ENCODE results near the gene RAPGEF1. TPM values are rescaled to one million over a fixed set of nuclear protein-coding genes. Genes with fewer than 3 reads are reported as not detected.

RAPGEF1 gene
- total and polyA plus RNA-seq, 9 of the 15 experiments (the other 6 are each of a cell fraction or from before 2014, with no cell fraction given) = 0.06 to 44.1 (median 19.9) TPM

- DNase-seq (ENCODE audit: extremely low read depth in 1 of 4, low spot score in 3 of 4) (no peak), ATAC-seq (no peak), FAIRE-seq (no peak)
- ChIA-PET CTCF (ENCODE audit: low intra/inter-chr PET ratio) (no interaction called here), POLR2A (no interaction called here)
- Histone ChIP-seq H3K9me1 (ENCODE audit: control insufficient read depth, insufficient read depth, low read length) (no peaks in the 10 kb centered on the region), H3K4me3 (no peak overlapping the region), H3K4me2 (ENCODE audit: insufficient read depth, low read length) (no peak overlapping the region), H4K20me1 (replicated peaks; ENCODE audit: control insufficient read depth, insufficient read depth, low read length) (no peaks in the 10 kb centered on the region), H2AFZ (ENCODE audit: low read depth, low read length) (no peak overlapping the region), H3K27ac (ENCODE audit: extremely low read depth, low read depth, low read length) (no peak overlapping the region), H3K9me3 (replicated peaks; ENCODE audit: control insufficient read depth, insufficient read depth, low read depth, low read length) (no peaks in the 10 kb centered on the region), H3K9ac (ENCODE audit: insufficient read depth in 1 of 2, low read depth in 2 of 2, low read length in 2 of 2) (no peak overlapping the region), H3K36me3 (ENCODE audit: control insufficient read depth, insufficient read depth, low read length) (peaks cover 38% of the 10 kb centered on the region; the same call in 2 of the 3 replicates), H3K79me2 (ENCODE audit: control insufficient read depth, insufficient read depth, low read length) (no peaks in the 10 kb centered on the region), H3K4me1 (replicated peaks in 1 of 2; ENCODE audit: control insufficient read depth in 2 of 2, insufficient read depth in 2 of 2, low read length in 2 of 2) (peaks cover 0 to 9% of the 10 kb centered on the region in 2 experiments; a peak in 1 of 5 replicates), H3K27me3 (ENCODE audit: control insufficient read depth in 2 of 2, insufficient read depth in 2 of 2, low read length in 2 of 2) (no peaks in the 10 kb centered on the region)
- 80% methylated on average over 9 of the region's 10 CpGs for WGBS (ENCODE audit: insufficient coverage, low coverage, missing lambda C conversion rate)
- in situ Hi-C loops (cut with MboI) = no loop called here
- BruUV-seq (replicated peaks) = no TSS peak
- TF ChIP-seq HEY1 (CRISPR knock-in tag; IDR thresholded peaks at IDR 0.05; ENCODE audit: borderline replicate concordance) = no peak
- TF ChIP-seq ZNF398 (CRISPR knock-in tag; IDR thresholded peaks at IDR 0.05) = no peak
- TF ChIP-seq SIN3A (IDR thresholded peaks at IDR 0.05; ENCODE audit: borderline replicate concordance in 2 of 2, control insufficient read depth in 1 of 2, low read depth in 2 of 2, low read length in 2 of 2) = no peak
- no peak for TF ChIP-seq SRSF1 (IDR thresholded peaks at IDR 0.05; ENCODE audit: low read depth, low read length)
- no peak for TF ChIP-seq LEF1 (IDR thresholded peaks at IDR 0.05)
- no peak for TF ChIP-seq CHD2 (IDR thresholded peaks at IDR 0.05; ENCODE audit: low read depth, low read length)
- TF ChIP-seq MAZ (CRISPR knock-in tag; conservative IDR thresholded peaks at IDR 0.05 in 1 of 2, IDR thresholded peaks at IDR 0.05 in 1 of 2) = no peak
- no peak for TF ChIP-seq RFX5 (IDR thresholded peaks at IDR 0.05; ENCODE audit: low read depth, low read length)
- no peak for TF ChIP-seq SIRT6 (IDR thresholded peaks at IDR 0.05; ENCODE audit: low read depth, low read length)
- no peak for TF ChIP-seq HNRNPK (IDR thresholded peaks at IDR 0.05; ENCODE audit: low read depth, low read length, poor library complexity, severe bottlenecking)
- TF ChIP-seq CSDE1 (IDR thresholded peaks at IDR 0.05) = no peak
- no peak for TF ChIP-seq NFATC3 (IDR thresholded peaks at IDR 0.05)
- no peak for TF ChIP-seq SPI1 (IDR thresholded peaks at IDR 0.05; ENCODE audit: borderline replicate concordance, low read depth, low read length)
- intact Hi-C loops (cut with micrococcal nuclease) = no loop called here
Measured at GRCh38 chr9:131582056-131582455, 157.8 kb downstream of the RAPGEF1 start.
